Esophagus squamous epithelium (tissue), 5 donors: ENCODE results near the gene SS18L1. TPM values are rescaled to one million over a fixed set of nuclear protein-coding genes. Genes with fewer than 3 reads are reported as not detected.

Source experiments
- DNase-seq: peaks from one replicate; lab custom pipeline; 2025; lab: John Stamatoyannopoulos, UW
- H3K27ac ChIP-seq, 4 donors: fragments of 200-600 bp; sonication (generic); one replicate each; pipeline ENCODE4 v1.5.1; 2016 to 2019; ENCODE audit warnings: mild to moderate bottlenecking in 1 of 4
- H3K27me3 ChIP-seq, 4 donors: fragments of 200-600 bp; sonication (generic); 1 replicate in 3 of 4; 2 replicates in 1 of 4; pipeline versions ENCODE4 v1.5.1 to v1.6.0; 2017 to 2021; ENCODE audit warnings: antibody characterized with exemption in 1 of 4
- H3K36me3 ChIP-seq, 3 donors: fragments of 200-600 bp; sonication (generic); one replicate each; pipeline ENCODE4 v1.5.1; 2016 to 2019
- H3K4me1 ChIP-seq, 3 donors: fragments of 200-600 bp; sonication (generic); one replicate each; pipeline ENCODE4 v1.5.1; 2017 to 2019
- H3K4me3 ChIP-seq, 4 donors: fragments of 200-600 bp; sonication (generic); 1 replicate in 3 of 4; 2 replicates in 1 of 4; pipeline ENCODE4 v1.5.1; 2016 to 2019; ENCODE audit warnings: mild to moderate bottlenecking in 2 of 4, moderate library complexity in 1 of 4
- H3K9me3 ChIP-seq, 3 donors: fragments of 200-600 bp; sonication (generic); one replicate each; pipeline ENCODE4 v1.5.1; 2016 to 2019
- CTCF ChIP-seq, 6 experiments: fragments of 450-650 bp in 4 of 6; fragments of 200-600 bp in 2 of 6; sonication (generic) in 2 of 6; IDR thresholded peaks; one replicate each; pipeline ENCODE4 v1.5.1; 2016 to 2019; ENCODE audit warnings: antibody characterized with exemption in 6 of 6, mild to moderate bottlenecking in 4 of 6, moderate library complexity in 4 of 6
- POLR2A ChIP-seq, 4 donors: fragments of 450-650 bp; IDR thresholded peaks; one replicate each; pipeline ENCODE4 v1.6.1; 2017; ENCODE audit warnings: antibody characterized with exemption in 4 of 4, mild to moderate bottlenecking in 4 of 4, moderate library complexity in 3 of 4
- WGBS, 2 donors: methylation state at CpG; one replicate each; pipeline ENCODE4 v1.1.5; 2018; 5-methylcytosine and 5-hydroxymethylcytosine counted together
- intact Hi-C: fragments of 100-400 bp; cut with DNase I; formaldehyde crosslinking; loops from one replicate; pipeline ENCODE4 v1.15.0; 2022
- total RNA-seq, 4 donors: library from RNA; depleted of rRNA; stranded (reverse); fragments of >200 nt; gene quantifications; one replicate each; pipeline ENCODE4 v1.1.0, GENCODE V29; 2016
- donor health status: DM: yes; HTN: yes; CAD: no.

Gene SS18L1
- total RNA-seq, 4 donors from 2014 or later, result 7.8 to 24.5 (median 15.0) TPM

- TF ChIP-seq CTCF (IDR thresholded peaks at IDR 0.05) (no peak), POLR2A (IDR thresholded peaks at IDR 0.05) (no peak)
- Histone ChIP-seq H3K27ac (peak overlapping the region; percentile 28 to 53 (median 48)), H3K27me3 (no peaks in the 10 kb centered on the region), H3K4me1 (peaks cover 24 to 68% (median 29%) of the 10 kb centered on the region in 3 donors), H3K4me3 (no peak overlapping the region), H3K9me3 (no peaks in the 10 kb centered on the region), H3K36me3 (peaks cover 0 to 28% (median 0%) of the 10 kb centered on the region in 3 donors)
- 27 to 44% methylated on average over 9 to 15 of the region's 24 CpGs for WGBS, 2 donors
- DNase-seq, result no peak
- intact Hi-C loops, result no loop called here
Observed at GRCh38 chr20:62149532-62150309, 6.2 kb downstream of the SS18L1 start.

GRCh38 chr20:62150310-62150575 lies 6.7 kb downstream of the SS18L1 start:
- peaks cover 19 to 63% (median 23%) of the 10 kb centered on the region in 3 donors for H3K4me1 ChIP-seq
- H3K36me3 ChIP-seq, result peaks cover 0 to 32% (median 0%) of the 10 kb centered on the region in 3 donors
- H3K27me3 ChIP-seq, result no peaks in the 10 kb centered on the region
- 63 to 80% methylated on average over 4 to 11 of the region's 11 CpGs for WGBS, 2 donors
- no peak for TF ChIP-seq CTCF (IDR thresholded peaks at IDR 0.05)
- no peak for TF ChIP-seq POLR2A (IDR thresholded peaks at IDR 0.05)
- no peaks in the 10 kb centered on the region for H3K9me3 ChIP-seq
- no peak overlapping the region for H3K4me3 ChIP-seq
- peak overlapping the region in 3 of 4 donors; percentile 46 to 53 (median 49) for H3K27ac ChIP-seq
- no peak for DNase-seq
- intact Hi-C loops, result no loop called here

- no peak for DNase-seq
- Histone ChIP-seq H3K27me3 (no peaks in the 10 kb centered on the region), H3K27ac (no peak overlapping the region), H3K4me1 (peaks cover 14 to 63% (median 22%) of the 10 kb centered on the region in 3 donors), H3K36me3 (peaks cover 0 to 36% (median 0%) of the 10 kb centered on the region in 3 donors), H3K4me3 (no peak overlapping the region), H3K9me3 (no peaks in the 10 kb centered on the region)
- intact Hi-C loops, result no loop called here
- TF ChIP-seq POLR2A (IDR thresholded peaks at IDR 0.05) (no peak), CTCF (IDR thresholded peaks at IDR 0.05) (no peak)
- WGBS, 2 donors, result 87 to 93% methylated on average over 5 to 7 of the region's 11 CpGs
Observed at GRCh38 chr20:62151225-62151624, 7.7 kb downstream of the SS18L1 start.

- peaks cover 0 to 39% (median 0%) of the 10 kb centered on the region in 3 donors for H3K36me3 ChIP-seq
- DNase-seq, result no peak
- peaks cover 18 to 63% (median 27%) of the 10 kb centered on the region in 3 donors for H3K4me1 ChIP-seq
- TF ChIP-seq CTCF (IDR thresholded peaks at IDR 0.05), result no peak
- TF ChIP-seq POLR2A (IDR thresholded peaks at IDR 0.05), result no peak
- 81 to 91% methylated on average over 16 to 21 of the region's 23 CpGs for WGBS, 2 donors
- no peak overlapping the region for H3K4me3 ChIP-seq
- intact Hi-C loops, result no loop called here
- no peaks in the 10 kb centered on the region for H3K27me3 ChIP-seq
- no peak overlapping the region for H3K27ac ChIP-seq
- H3K9me3 ChIP-seq, result no peaks in the 10 kb centered on the region
Observed at GRCh38 chr20:62151835-62152364, 8.3 kb downstream of the SS18L1 start.
